ENCODE results near the gene TBXA2R.

- no peak for TF ChIP-seq POLR2AphosphoS5 (IDR thresholded peaks at IDR 0.05; ENCODE audit: low read depth, low read length)
- no peak for TF ChIP-seq POLR2A (IDR thresholded peaks at IDR 0.05; ENCODE audit: low read depth, low read length)
Observed at GRCh38 chr19:3652422-3652821, 45.7 kb upstream of the TBXA2R start.
